ENCODE measurements around the gene RNF5.

RNF5 gene

DNA sequence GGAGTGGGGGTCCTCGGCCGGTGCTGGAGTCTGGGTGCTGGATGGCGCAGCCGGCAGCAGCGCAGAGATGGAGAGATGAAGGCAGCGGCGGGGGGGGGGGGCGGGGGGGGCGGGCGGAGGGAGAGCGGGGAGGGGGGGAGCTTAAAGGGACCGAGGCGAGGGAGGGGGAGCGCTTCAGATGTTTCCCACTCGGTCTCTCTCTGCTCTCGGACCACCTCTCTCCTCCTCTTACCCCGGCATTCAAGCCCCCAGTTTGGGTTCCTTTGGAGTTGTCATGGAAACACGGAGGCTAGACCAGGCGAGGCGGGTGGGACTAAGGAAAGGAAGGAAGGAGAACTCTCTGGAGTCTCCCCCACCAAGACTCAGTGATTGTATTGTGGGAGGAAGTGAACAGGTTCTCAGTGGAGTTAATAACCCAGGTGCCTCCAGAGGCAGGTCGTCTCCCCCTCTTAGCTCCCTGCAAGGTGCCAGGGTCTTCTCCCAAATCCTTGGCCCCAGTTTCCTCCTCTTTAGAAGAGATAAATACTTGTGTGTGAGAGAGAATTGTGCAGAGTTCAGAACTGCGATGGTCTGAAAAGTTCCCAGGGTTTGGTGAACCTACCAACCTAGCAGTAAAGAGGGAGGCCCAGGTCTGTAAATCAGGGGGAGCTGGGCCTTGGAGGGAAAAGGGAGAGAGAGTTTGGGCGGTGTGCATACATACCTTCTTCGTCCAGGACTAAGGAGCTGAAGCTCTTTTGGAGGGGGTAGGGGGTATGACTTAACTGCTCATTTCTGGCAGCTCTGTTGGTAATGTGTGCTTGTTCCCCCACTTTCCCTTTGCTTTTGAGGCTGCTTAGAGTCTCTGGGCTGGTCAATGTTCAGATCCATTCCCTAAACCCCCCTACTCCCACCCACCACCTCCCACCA lies 26.1 kb upstream of the RNF5 start, which contains the start of gene PRRT1:
Gene PRRT1 (minus strand): TSS at position 77 of the 906 bp plus-strand sequence. CDS start 112 bp downstream, outside the sequence.
- no peak for DNase-seq (ENCODE audit: low spot score)

GRCh38 chr6:32152769-32153563 lies 25.2 kb upstream of the RNF5 start:
- DNase-seq (ENCODE audit: low spot score) = peak; percentile 36

DNA sequence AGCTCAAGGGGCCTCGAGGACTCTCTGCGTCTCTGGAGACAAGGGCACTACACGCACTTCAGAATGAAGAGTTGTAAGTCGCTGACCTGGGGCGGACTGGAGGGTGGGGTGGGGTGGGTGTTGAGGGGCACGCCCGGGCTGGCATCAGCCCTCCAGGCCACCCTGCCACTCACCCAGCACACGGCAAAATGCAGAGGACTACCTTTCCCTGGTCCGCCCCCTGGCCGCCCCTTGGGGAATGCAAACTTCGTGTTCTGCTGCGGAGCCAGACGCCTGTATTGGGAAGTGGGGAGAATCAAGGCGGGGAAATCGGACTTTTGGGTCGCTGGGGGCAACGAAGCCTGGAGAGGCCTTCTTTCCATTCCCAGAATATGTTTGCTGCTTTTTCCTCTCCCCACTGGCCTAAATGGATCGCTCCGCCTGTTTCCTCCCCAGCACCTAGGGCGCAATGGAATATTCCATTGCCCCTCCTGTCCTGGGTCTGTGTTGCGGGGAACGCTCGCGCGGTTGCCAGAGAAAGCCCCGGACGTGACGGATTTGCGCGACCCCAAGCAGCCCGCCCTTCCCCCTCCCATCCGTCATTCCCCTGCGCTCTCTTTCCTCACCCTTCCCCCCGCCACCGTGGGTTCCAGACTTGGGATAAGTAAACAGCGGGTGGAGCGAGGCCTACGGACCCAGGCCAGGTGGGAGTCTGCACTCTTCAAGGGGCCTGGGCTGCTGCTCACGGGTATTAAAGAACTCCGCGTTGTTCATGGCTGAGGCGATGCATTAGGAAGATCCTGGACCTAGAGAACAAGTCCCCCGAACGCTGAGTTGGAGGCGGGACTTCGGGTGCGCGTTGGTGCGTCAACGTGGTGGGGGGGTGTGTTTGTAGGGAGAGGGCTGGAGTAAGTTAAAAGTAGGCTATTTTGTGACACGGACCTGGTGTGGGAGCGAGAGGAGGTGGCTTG lies 24.4 kb upstream of the RNF5 start, which contains the start of gene PPT2:
Gene PPT2 (plus strand): TSS at position 578 of the 950 bp plus-strand sequence. CDS start 454 bp downstream, outside the sequence.
- peak; percentile 87 for DNase-seq (ENCODE audit: low spot score)

DNA sequence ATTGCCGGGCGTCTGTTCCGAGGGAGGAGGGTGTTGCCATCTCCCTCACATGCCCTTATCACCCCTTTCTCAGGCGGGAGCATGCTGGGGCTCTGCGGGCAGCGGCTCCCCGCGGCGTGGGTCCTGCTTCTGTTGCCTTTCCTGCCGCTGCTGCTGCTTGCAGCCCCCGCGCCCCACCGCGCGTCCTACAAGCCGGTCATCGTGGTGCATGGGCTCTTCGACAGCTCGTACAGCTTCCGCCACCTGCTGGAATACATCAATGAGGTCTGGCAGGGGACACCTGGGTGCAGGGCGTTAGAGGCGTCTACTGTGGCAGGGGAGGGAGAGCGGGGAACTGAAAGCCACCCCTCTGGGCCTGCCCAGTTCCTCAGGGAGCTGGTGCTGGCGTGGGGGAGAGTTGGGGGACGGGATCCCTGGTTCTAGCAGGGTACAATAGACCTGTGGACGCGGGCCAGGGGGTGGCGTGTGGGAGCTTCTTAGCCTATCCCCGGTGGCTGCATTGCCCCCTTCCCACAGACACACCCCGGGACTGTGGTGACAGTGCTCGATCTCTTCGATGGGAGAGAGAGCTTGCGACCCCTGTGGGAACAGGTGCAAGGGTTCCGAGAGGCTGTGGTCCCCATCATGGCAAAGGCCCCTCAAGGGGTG lies 23.6 kb upstream of the RNF5 start:
- DNase-seq (ENCODE audit: low spot score) = peak; percentile 75

DNA sequence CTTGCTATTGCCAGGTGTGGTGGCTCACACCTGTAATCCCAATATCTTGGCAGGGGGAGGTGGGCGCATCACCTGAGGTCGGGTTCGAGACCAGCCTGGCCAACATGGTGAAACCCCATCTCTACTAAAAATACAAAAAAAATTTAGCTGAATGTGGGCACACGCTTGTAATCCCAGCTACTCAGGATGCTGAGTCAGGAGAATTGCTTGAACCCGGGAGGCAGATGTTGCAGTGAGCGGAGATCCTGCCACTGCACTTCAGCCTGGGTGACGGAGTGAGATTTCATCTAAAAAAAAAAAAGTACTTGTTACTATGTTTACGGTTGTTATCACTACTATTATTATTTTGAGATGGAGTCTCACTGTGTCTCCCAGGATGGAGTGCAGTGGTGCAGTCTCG lies 21.3 kb upstream of the RNF5 start:
- DNase-seq (ENCODE audit: low spot score) = no peak

DNA sequence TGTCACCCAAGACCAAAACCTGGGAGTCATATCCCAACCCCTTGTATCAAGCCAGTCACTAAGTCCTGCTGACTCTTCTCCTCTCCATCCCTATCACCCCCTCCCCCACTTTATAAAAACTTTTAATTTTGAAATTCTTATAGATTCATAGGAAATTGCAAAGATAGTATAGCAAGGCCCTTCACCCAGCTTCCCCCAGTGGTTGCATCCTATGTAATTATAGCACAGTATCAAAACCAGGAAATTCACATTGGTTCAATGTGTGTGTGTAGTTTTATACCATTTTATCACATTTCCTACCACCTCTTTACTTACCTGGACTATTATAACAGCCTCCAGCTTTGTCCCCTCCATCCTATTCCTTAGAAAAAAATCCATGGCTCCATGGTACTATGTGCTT lies 20.2 kb upstream of the RNF5 start:
- no peak for DNase-seq (ENCODE audit: low spot score)

- no peak for DNase-seq (ENCODE audit: low spot score)
These were observed 14.5 kb upstream of the RNF5 start for GRCh38 chr6:32163559-32164258.

DNA sequence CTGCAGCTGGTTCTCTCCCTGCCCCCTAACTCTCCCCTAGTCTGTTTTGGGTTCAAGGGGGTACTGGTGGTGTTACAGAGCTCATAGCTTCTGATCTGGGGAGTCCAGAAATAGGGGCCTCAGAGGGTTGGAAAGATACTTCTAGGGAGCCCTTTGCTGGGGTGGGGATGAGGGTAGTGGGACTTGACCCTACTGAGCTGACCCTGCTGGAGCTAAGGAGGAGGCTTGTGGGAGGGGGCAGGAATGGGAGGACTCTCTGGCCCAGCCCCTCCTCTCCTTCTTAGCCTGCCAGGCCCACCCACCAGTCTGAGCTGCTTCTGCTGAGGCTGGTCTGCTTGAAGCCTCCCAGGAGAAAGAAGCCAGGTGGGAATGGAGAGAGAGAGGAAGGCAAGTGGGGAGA lies 13.9 kb upstream of the RNF5 start, which contains the start of gene EGFL8:
Gene EGFL8 (plus strand): TSS at position 301 of the 400 bp plus-strand sequence. CDS start 1,571 bp downstream, outside the sequence.
- DNase-seq (ENCODE audit: low spot score) = no peak

- no peak for DNase-seq (ENCODE audit: low spot score)
These were observed 11.7 kb upstream of the RNF5 start for GRCh38 chr6:32166411-32167061.

DNA sequence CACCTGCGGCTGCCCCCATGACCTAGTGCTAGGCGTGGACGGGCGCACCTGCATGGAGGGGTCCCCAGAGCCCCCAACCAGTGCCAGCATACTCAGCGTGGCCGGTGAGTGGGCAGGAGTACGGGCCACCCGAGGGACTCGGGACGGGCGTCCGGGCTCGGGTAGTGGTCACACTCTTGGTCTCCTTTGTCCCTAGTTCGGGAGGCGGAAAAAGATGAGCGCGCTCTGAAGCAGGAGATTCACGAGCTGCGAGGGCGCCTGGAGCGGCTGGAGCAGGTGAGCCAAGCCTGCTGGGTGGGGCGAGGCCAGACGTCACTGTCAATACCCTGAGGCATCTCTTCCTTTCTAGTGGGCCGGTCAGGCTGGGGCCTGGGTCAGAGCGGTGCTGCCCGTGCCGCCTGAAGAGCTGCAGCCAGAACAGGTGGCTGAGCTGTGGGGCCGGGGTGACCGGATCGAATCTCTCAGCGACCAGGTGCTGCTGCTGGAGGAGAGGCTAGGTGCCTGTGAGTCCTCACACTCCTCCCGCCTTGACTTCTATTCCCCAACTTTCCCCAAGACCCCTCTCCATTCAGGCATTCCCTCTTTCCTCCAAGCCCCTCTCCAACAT lies 10.9 kb upstream of the RNF5 start:
- DNase-seq (ENCODE audit: low spot score) = no peak

- no peak for DNase-seq (ENCODE audit: low spot score)
These were observed 10.4 kb upstream of the RNF5 start for GRCh38 chr6:32167761-32168262.

DNA sequence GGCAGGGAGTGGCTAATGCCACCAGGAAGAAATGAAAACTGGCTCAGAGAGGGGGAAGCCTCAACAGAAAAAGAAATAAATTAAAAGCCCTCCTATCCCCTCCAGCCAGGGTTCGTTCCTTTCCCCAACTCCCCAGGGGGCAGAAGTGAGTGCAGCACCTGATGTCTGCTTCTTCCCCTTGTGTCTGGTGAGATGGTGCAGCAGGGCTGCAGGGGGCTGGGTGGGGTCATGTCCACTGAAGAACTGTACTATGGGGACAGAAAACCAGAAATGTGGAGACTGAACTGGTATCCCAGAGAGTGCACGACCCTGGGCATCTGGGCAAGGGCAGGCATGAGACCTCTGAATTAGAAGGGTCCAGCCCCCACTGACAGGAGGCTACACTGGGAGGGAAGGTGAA lies 9.9 kb upstream of the RNF5 start:
- no peak for DNase-seq (ENCODE audit: low spot score)

- DNase-seq (ENCODE audit: low spot score) = no peak
These were observed 9.2 kb upstream of the RNF5 start for GRCh38 chr6:32168807-32169591.

DNA sequence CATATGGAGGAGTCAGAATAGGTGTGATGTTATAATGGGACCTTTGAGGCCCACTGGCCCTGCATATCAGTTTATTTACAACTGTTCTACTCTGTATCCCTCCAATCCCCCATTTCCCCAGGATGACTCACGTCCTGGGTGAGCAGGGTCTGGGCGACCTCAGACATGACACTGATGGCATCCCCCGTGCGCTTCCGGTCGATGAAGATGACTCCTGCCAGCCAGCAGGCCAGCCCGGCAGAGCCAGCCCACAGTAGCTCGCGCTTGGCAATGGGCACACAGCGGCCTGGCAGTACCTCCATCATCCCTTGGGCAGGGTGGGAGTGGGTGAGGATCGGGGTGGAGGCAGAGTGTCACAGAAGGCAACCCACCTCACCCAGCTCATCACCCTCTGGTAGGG lies 7.9 kb upstream of the RNF5 start:
- DNase-seq (ENCODE audit: low spot score) = no peak

DNA sequence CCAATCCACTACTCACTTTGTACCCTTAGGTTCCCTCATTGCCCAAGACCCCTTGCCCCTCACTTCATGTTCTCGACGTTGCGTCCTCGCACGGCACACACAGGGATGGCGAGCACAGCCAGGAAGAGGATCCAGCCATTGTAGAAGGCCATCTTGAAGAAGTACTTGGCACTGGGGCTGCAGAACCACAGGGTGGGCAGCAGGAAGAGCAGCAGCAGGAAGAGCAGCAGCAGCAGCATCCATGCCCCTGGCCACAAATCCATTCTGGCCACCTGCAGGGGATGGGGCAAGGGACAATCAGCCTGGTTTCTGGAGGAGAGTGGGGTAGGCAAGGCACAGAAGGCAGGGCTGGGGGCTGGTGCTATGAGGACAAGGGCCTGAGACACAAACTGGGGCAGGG lies 7.0 kb upstream of the RNF5 start:
- no peak for DNase-seq (ENCODE audit: low spot score)

- no peak for DNase-seq (ENCODE audit: low spot score)
These were observed 5.0 kb upstream of the RNF5 start for GRCh38 chr6:32173051-32173727.

GRCh38 chr6:32174416-32174815 lies 3.8 kb upstream of the RNF5 start:
- DNase-seq (ENCODE audit: low spot score) = no peak

DNA sequence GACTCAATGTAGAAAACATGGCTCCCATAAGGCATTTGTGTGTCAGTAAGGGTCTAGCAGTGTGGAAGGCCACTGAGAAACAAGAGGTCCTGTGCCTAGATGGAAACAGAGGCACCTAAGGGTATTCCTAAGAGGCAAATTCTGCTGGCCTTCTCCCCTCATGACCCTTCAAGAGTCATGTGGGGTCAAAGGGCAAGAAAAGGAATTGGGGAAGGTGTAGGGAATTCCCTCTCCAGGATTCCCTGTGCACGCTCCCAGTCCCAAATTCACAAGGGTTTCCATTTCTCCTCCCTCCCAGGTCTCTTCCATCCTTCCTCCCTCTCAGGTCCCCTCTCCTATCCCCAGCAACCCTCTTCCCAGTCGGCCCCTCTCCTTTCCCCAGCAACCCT lies 2.9 kb upstream of the RNF5 start:
- DNase-seq (ENCODE audit: low spot score) = no peak

Data from HuH-7 (cell line).